NCI-H1105 (cell line): ENCODE results near the gene RXRB.
"Not testable (repeated sequence)": the region's sequence is repeated elsewhere in the genome, so short reads cannot be mapped to it uniquely, and the experiment has no call there.

Source experiments
- DNase-seq: peaks from one replicate; lab custom pipeline; 2025; lab: John Stamatoyannopoulos, UW

RXRB gene

GRCh38 chr6:33200219-33201146 lies at the start of gene RXRB, which contains the start of gene SLC39A7:
Gene RXRB, minus strand, starts transcription at chr6:33200665. Its CDS starts 189 bp downstream, at chr6:33200476.
Gene SLC39A7, plus strand, starts transcription at chr6:33200867. Its CDS starts 379 bp downstream, at chr6:33201246.
- peak; percentile 99 for DNase-seq

- DNase-seq = no peak
Observed at GRCh38 chr6:33249732-33250630, 49.5 kb upstream of the RXRB start.

GRCh38 chr6:33248932-33249731 lies 48.7 kb upstream of the RXRB start:
- DNase-seq = peak; percentile 98

- no peak for DNase-seq
Observed at GRCh38 chr6:33248643-33248931, 48.1 kb upstream of the RXRB start.

GRCh38 chr6:33247977-33248642 lies 47.6 kb upstream of the RXRB start:
- DNase-seq = peak; percentile 76

- DNase-seq = no peak
Observed at GRCh38 chr6:33243476-33243875, 43.0 kb upstream of the RXRB start.

GRCh38 chr6:33241968-33242367 lies 41.5 kb upstream of the RXRB start:
- DNase-seq = no peak

- DNase-seq = no peak
Observed at GRCh38 chr6:33237741-33238140, 37.3 kb upstream of the RXRB start.

- DNase-seq = no peak
Observed at GRCh38 chr6:33236852-33237251, 36.4 kb upstream of the RXRB start.

- DNase-seq = no peak
Observed at GRCh38 chr6:33236328-33236727, 35.9 kb upstream of the RXRB start.

GRCh38 chr6:33235221-33235634 lies 34.8 kb upstream of the RXRB start:
- no peak for DNase-seq

GRCh38 chr6:33226503-33227120 lies 26.1 kb upstream of the RXRB start:
- not testable (repeated sequence) for DNase-seq

GRCh38 chr6:33217681-33218080 lies 17.2 kb upstream of the RXRB start:
- DNase-seq = no peak

- no peak for DNase-seq
Observed at GRCh38 chr6:33217246-33217645, 16.8 kb upstream of the RXRB start.

GRCh38 chr6:33216117-33216649 lies 15.7 kb upstream of the RXRB start:
- no peak for DNase-seq

GRCh38 chr6:33215271-33216116 lies 15.0 kb upstream of the RXRB start:
- DNase-seq = no peak

GRCh38 chr6:33213989-33214335 lies 13.5 kb upstream of the RXRB start:
- no peak for DNase-seq

- no peak for DNase-seq
Observed at GRCh38 chr6:33213166-33213988, 12.9 kb upstream of the RXRB start.

GRCh38 chr6:33212857-33213165 lies 12.3 kb upstream of the RXRB start:
- DNase-seq = no peak
